CD14-positive monocyte (primary cell): ENCODE measurements around the gene SPIRE1. TPM values are rescaled to one million over a fixed set of nuclear protein-coding genes. Genes with fewer than 3 reads are reported as not detected.
A peak's percentile ranks its signal among the peaks of the same experiment; 100 is the strongest.

Experiments used
- DNase-seq, 3 donors: peaks; one replicate each; pipeline ENCODE4 v3.0.0-alpha.2; 2011 to 2022
- H2AFZ ChIP-seq: 2 replicates; pipeline ENCODE4 v1.6.0; 2012; ENCODE audit warnings: mild to moderate bottlenecking, low read depth, low read length, inconsistent platforms; ENCODE audit not compliant: insufficient read depth, poor library complexity, severe bottlenecking
- H3K27ac ChIP-seq, 2 donors: 1 replicate in 1 of 2; 2 replicates in 1 of 2; pipeline ENCODE4 v1.5.1; 2012 to 2013; ENCODE audit warnings: low read length in 2 of 2, control low read depth in 1 of 2, inconsistent platforms in 1 of 2, low read depth in 1 of 2, mild to moderate bottlenecking in 1 of 2
- H3K27me3 ChIP-seq, 2 donors: one replicate each; pipeline versions ENCODE4 v1.6.0 to v1.6.1; 2011 to 2013; ENCODE audit warnings: low read length in 2 of 2; ENCODE audit not compliant: control insufficient read depth in 2 of 2, insufficient read depth in 2 of 2
- H3K36me3 ChIP-seq, 2 donors: replicated peaks in 1 of 2; 1 replicate in 1 of 2; 2 replicates in 1 of 2; pipeline versions ENCODE4 v1.5.1 to v1.6.1; 2012 to 2013; ENCODE audit warnings: low read length in 2 of 2, control low read depth in 1 of 2, inconsistent platforms in 1 of 2, mild to moderate bottlenecking in 1 of 2; ENCODE audit not compliant: insufficient read depth in 2 of 2, control insufficient read depth in 1 of 2
- H3K4me1 ChIP-seq, 2 donors: 1 replicate in 1 of 2; 2 replicates in 1 of 2; pipeline versions ENCODE4 v1.5.1 to v1.6.1; 2012 to 2013; ENCODE audit warnings: low read length in 2 of 2, control low read depth in 1 of 2, inconsistent platforms in 1 of 2, mild to moderate bottlenecking in 1 of 2, moderate library complexity in 1 of 2; ENCODE audit not compliant: insufficient read depth in 2 of 2, control insufficient read depth in 1 of 2
- H3K4me2 ChIP-seq: replicated peaks from 2 replicates; pipeline ENCODE3; 2012; ENCODE audit warnings: low read length, moderate library complexity, mild to moderate bottlenecking; ENCODE audit not compliant: poor library complexity, severe bottlenecking; ENCODE audit errors: extremely low read depth
- H3K4me3 ChIP-seq, 3 experiments: fragments of 200-600 bp in 1 of 3; sonication (generic) in 1 of 3; replicated peaks in 1 of 3; 1 replicate in 2 of 3; 2 replicates in 1 of 3; pipeline ENCODE4 v1.5.1; 2011 to 2013; ENCODE audit warnings: low read length in 3 of 3, mild to moderate bottlenecking in 3 of 3, control low read depth in 2 of 3, low read depth in 2 of 3, inconsistent platforms in 1 of 3, moderate library complexity in 1 of 3
- H3K79me2 ChIP-seq: 2 replicates; pipeline ENCODE4 v1.6.0; 2012; ENCODE audit warnings: mild to moderate bottlenecking, control low read depth, inconsistent platforms, low read length, moderate library complexity; ENCODE audit not compliant: insufficient read depth
- H3K9ac ChIP-seq: 2 replicates; pipeline ENCODE4 v1.6.0; 2017; ENCODE audit warnings: low read length, mild to moderate bottlenecking; ENCODE audit not compliant: insufficient read depth, poor library complexity, severe bottlenecking
- H3K9me3 ChIP-seq, 2 donors: replicated peaks in 1 of 2; 1 replicate in 1 of 2; 2 replicates in 1 of 2; pipeline versions ENCODE4 v1.5.1 to v1.6.1; 2012 to 2013; ENCODE audit warnings: low read length in 2 of 2, control low read depth in 1 of 2; ENCODE audit not compliant: control insufficient read depth in 1 of 2, insufficient read depth in 1 of 2
- H4K20me1 ChIP-seq: 2 replicates; pipeline ENCODE4 v1.6.0; 2012; ENCODE audit warnings: mild to moderate bottlenecking, low read length, control low read depth, moderate library complexity; ENCODE audit not compliant: insufficient read depth
- H3K27ac Mint-ChIP-seq, 7 donors: one replicate each; pipeline ENCODE4 v1.8.0; 2020; ENCODE audit warnings: mild to moderate bottlenecking in 7 of 7, mixed read lengths in 7 of 7, moderate library complexity in 6 of 7, inconsistent platforms in 2 of 7
- H3K27me3 Mint-ChIP-seq, 3 donors: one replicate each; pipeline ENCODE4 v1.8.0; 2021 to 2022; ENCODE audit warnings: low read depth in 3 of 3, mild to moderate bottlenecking in 3 of 3, mixed read lengths in 3 of 3, moderate library complexity in 3 of 3, inconsistent platforms in 1 of 3
- H3K36me3 Mint-ChIP-seq, 2 donors: one replicate each; pipeline ENCODE4 v1.8.0; 2020; ENCODE audit warnings: mixed read lengths in 2 of 2, inconsistent platforms in 1 of 2, mild to moderate bottlenecking in 1 of 2
- H3K4me1 Mint-ChIP-seq: one replicate; pipeline ENCODE4 v1.8.0; 2020; ENCODE audit warnings: mild to moderate bottlenecking, mixed read lengths
- H3K4me3 Mint-ChIP-seq, 2 donors: one replicate each; pipeline ENCODE4 v1.8.0; 2020; ENCODE audit warnings: mild to moderate bottlenecking in 2 of 2, mixed read lengths in 2 of 2, moderate library complexity in 1 of 2
- H3K9me3 Mint-ChIP-seq, 7 donors: one replicate each; pipeline ENCODE4 v1.8.0; 2020 to 2022; ENCODE audit warnings: mixed read lengths in 7 of 7, mild to moderate bottlenecking in 6 of 7, moderate library complexity in 6 of 7, inconsistent platforms in 2 of 7
- WGBS: methylation state at CpG from one replicate; pipeline ENCODE4 v1.1.5; 2013; ENCODE audit warnings: missing lambda C conversion rate; ENCODE audit not compliant: insufficient coverage; 5-methylcytosine and 5-hydroxymethylcytosine counted together
- intact Hi-C, 2 donors: fragments of 100-400 bp; cut with micrococcal nuclease; formaldehyde crosslinking; loops; one replicate each; pipeline versions ENCODE4 v1.15.0 to v1.15.1; 2023
- polyA plus RNA-seq, 3 donors: library from polyadenylated mRNA; depleted of rRNA in 1 of 3; unstranded in 2 of 3; stranded (reverse) in 1 of 3; fragments of 300-500 nt in 2 of 3; fragments of >200 nt in 1 of 3; fragmentation: Illumina TruSeq in 2 of 3; gene quantifications; 1 replicate in 2 of 3; 2 replicates in 1 of 3; pipeline ENCODE4 v1.2.3, GENCODE V29; 2012 to 2021
- TF ChIP-seq, protein P1 (sequence below): fragments of 200-600 bp; IDR thresholded peaks from one replicate; pipeline ENCODE4 v1.8.0; 2022; ENCODE audit warnings: antibody characterized with exemption, mild to moderate bottlenecking

The SPIRE1 gene
- polyA plus RNA-seq, 3 donors: 1.7 to 1.9 (median 1.8) TPM

GRCh38 chr18:12531749-12532148, 126.2 kb downstream of the SPIRE1 start:
- Histone ChIP-seq H2AFZ (no peak overlapping the region), H3K27ac (no peak overlapping the region), H3K79me2 (no peaks in the 10 kb centered on the region), H3K4me1 (no peaks in the 10 kb centered on the region), H3K27me3 (no peaks in the 10 kb centered on the region), H3K4me2 (no peak overlapping the region), H3K4me3 (no peak overlapping the region), H4K20me1 (no peaks in the 10 kb centered on the region), H3K9ac (no peak overlapping the region), H3K9me3 (no peaks in the 10 kb centered on the region), H3K36me3 (no peaks in the 10 kb centered on the region)
- H3K4me3 Mint-ChIP-seq: no peak overlapping the region
- H3K36me3 Mint-ChIP-seq: no peaks in the 10 kb centered on the region
- peak overlapping the region in 1 of 7 donors; percentile 45 for H3K27ac Mint-ChIP-seq
- no peaks in the 10 kb centered on the region for H3K4me1 Mint-ChIP-seq
- intact Hi-C loops: no loop called here
- H3K9me3 Mint-ChIP-seq: peaks cover 0 to 2% (median 0%) of the 10 kb centered on the region in 7 donors
- TF ChIP-seq, protein P1, sequence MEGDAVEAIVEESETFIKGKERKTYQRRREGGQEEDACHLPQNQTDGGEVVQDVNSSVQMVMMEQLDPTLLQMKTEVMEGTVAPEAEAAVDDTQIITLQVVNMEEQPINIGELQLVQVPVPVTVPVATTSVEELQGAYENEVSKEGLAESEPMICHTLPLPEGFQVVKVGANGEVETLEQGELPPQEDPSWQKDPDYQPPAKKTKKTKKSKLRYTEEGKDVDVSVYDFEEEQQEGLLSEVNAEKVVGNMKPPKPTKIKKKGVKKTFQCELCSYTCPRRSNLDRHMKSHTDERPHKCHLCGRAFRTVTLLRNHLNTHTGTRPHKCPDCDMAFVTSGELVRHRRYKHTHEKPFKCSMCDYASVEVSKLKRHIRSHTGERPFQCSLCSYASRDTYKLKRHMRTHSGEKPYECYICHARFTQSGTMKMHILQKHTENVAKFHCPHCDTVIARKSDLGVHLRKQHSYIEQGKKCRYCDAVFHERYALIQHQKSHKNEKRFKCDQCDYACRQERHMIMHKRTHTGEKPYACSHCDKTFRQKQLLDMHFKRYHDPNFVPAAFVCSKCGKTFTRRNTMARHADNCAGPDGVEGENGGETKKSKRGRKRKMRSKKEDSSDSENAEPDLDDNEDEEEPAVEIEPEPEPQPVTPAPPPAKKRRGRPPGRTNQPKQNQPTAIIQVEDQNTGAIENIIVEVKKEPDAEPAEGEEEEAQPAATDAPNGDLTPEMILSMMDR: no peak
- H3K27me3 Mint-ChIP-seq: peaks cover 0 to 6% (median 0%) of the 10 kb centered on the region in 3 donors
- no peak for DNase-seq
- WGBS: no CpG with 5 or more reads among the region's 1 CpG

DNA sequence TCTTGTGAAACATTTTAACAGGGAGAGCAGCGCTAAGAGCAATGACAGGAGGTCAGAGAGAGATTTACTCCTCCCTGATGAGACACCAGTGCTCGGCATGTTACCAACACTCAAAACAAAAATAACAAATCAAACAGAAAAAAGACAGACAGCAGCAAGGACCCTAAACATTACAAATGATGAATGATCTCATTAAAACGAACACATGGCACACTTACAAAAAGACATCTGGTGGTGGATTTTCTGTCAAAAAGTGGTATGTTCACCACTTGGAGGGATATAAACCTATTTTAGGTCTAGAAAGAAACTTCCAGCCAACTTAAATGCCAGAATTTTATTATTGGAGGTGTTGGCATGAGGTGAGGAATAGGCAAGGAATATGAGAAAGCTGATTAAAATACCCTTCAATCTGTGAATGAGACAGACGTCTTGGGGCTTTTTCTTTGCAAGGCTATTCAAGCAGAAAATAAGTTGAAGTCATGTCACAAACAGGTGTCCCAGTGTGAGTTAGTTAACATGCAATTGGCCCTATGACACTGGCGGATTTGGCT, 137.4 kb downstream of the SPIRE1 start:
- intact Hi-C loops: no loop called here
- no peak overlapping the region for H3K27ac Mint-ChIP-seq
- H3K9ac ChIP-seq: no peak overlapping the region

More for the DNA sequence above, 137.4 kb downstream of the SPIRE1 start:
- no peak overlapping the region for H2AFZ ChIP-seq
- H3K4me1 Mint-ChIP-seq: peaks cover 5% of the 10 kb centered on the region
- WGBS: 100% methylated on average over 1 of the region's 5 CpGs
- H3K79me2 ChIP-seq: no peaks in the 10 kb centered on the region
- H3K4me3 Mint-ChIP-seq: no peak overlapping the region
- no peak overlapping the region for H3K4me2 ChIP-seq
- no peaks in the 10 kb centered on the region for H3K27me3 ChIP-seq
- DNase-seq: no peak
- H3K4me3 ChIP-seq: no peak overlapping the region
- no peaks in the 10 kb centered on the region for H3K9me3 ChIP-seq
- no peaks in the 10 kb centered on the region for H3K36me3 ChIP-seq
- H3K9me3 Mint-ChIP-seq: no peaks in the 10 kb centered on the region
- TF ChIP-seq, protein P1: no peak
- no peaks in the 10 kb centered on the region for H3K4me1 ChIP-seq
- H3K27me3 Mint-ChIP-seq: no peaks in the 10 kb centered on the region
- no peaks in the 10 kb centered on the region for H4K20me1 ChIP-seq
- no peak overlapping the region for H3K27ac ChIP-seq
- no peaks in the 10 kb centered on the region for H3K36me3 Mint-ChIP-seq
